H1 (cell line): ENCODE data around the gene MLF2. TPM values are rescaled to one million over a fixed set of nuclear protein-coding genes. Genes with fewer than 3 reads are reported as not detected.

Source experiments
- CHD2 ChIP-seq: IDR thresholded peaks from 2 replicates; pipeline ENCODE4 v1.6.1; 2012; ENCODE audit warnings: low read length, improper control_type of control experiment
- CTBP2 ChIP-seq: IDR thresholded peaks from 2 replicates; pipeline ENCODE4 v1.7.0; 2011; ENCODE audit warnings: borderline replicate concordance, mild to moderate bottlenecking, moderate library complexity, mixed read lengths, low read length; ENCODE audit not compliant: insufficient read depth, insufficient read length
- HDAC2 ChIP-seq, 2 experiments: fragments of 300-600 bp in 1 of 2; sonication (generic) in 1 of 2; IDR thresholded peaks; 2 replicates each; pipeline ENCODE4 v1.6.1; 2011 to 2012; ENCODE audit warnings: low read depth in 2 of 2, low read length in 2 of 2, mild to moderate bottlenecking in 2 of 2, moderate library complexity in 2 of 2, borderline replicate concordance in 1 of 2, inconsistent platforms in 1 of 2
- KDM1A ChIP-seq: fragments of 200-600, 300-600 bp; sonication (generic); IDR thresholded peaks from 2 replicates; pipeline ENCODE4 v1.7.1; 2016; ENCODE audit warnings: mild to moderate bottlenecking, low read length, borderline replicate concordance
- SIRT6 ChIP-seq: IDR thresholded peaks from one replicate; pipeline ENCODE4 v1.7.1; 2012; ENCODE audit warnings: low read length, inconsistent platforms
- SIX5 ChIP-seq: IDR thresholded peaks from 2 replicates; pipeline ENCODE4 v1.6.1; 2011; ENCODE audit warnings: mild to moderate bottlenecking, low read depth, low read length
- SP1 ChIP-seq: IDR thresholded peaks from 2 replicates; pipeline ENCODE4 v1.6.1; 2011; ENCODE audit warnings: low read depth, low read length
- polyA plus RNA-seq, 7 experiments: library from polyadenylated mRNA; depleted of rRNA in 3 of 7; stranded (reverse) in 5 of 7; unstranded in 2 of 7; fragments of >200 nt in 5 of 7; fragments of 200-250 nt in 2 of 7; gene quantifications; 1 replicate in 5 of 7; 2 replicates in 1 of 7; 4 replicates in 1 of 7; pipeline versions ENCODE4 v1.2.1 to v1.2.3, GENCODE V29; 2011 to 2013; ENCODE audit warnings: missing spikeins in 2 of 7, mixed read lengths in 2 of 7
- total RNA-seq: library from RNA; stranded (reverse); fragmentation: NEBNext Ultra II Directional; extraction: Animal tissue kit (Norgen Biotek cat#: 25700); gene quantifications from 2 replicates; pipeline ENCODE4 v1.2.1, GENCODE V29; 2021

The MLF2 gene
- total and polyA plus RNA-seq, 2 of the 8 experiments (the other 6 are each of a cell fraction or from before 2014, with no cell fraction given): 229 to 401 TPM

- TF ChIP-seq SIX5 (no peak), SIRT6 (no peak), CTBP2 (no peak), CHD2 (no peak), SP1 (no peak), HDAC2 (IDR thresholded peaks at IDR 0.05; ENCODE audit: borderline replicate concordance in 1 of 2, low read depth in 2 of 2, low read length in 2 of 2) (no peak), KDM1A (no peak)
Measured at GRCh38 chr12:6775185-6776174, 22.5 kb upstream of the MLF2 start (continued).
